ENCODE measurements around the gene ERF. TPM values are rescaled to one million over a fixed set of nuclear protein-coding genes. Genes with fewer than 3 reads are reported as not detected.

Gene ERF
- total RNA-seq, 1 experiment from 2014 or later = 73.0 TPM

- H3K27me3 ChIP-seq (ENCODE audit: control insufficient read depth, insufficient read depth, low read length) = no peaks in the 10 kb centered on the region
- peak; percentile 79 for DNase-seq
- peaks cover 14% of the 10 kb centered on the region for H3K36me3 ChIP-seq (replicated peaks; ENCODE audit: control insufficient read depth, insufficient read depth, low read length)
- no peak overlapping the region for H3K4me3 ChIP-seq (ENCODE audit: insufficient read depth, low read depth, low read length)
These were observed 35.9 kb upstream of the ERF start for GRCh38 chr19:42290523-42291434.

- Histone ChIP-seq H3K4me3 (ENCODE audit: insufficient read depth, low read depth, low read length) (no peak overlapping the region), H3K36me3 (replicated peaks; ENCODE audit: control insufficient read depth, insufficient read depth, low read length) (peaks cover 14% of the 10 kb centered on the region), H3K27me3 (ENCODE audit: control insufficient read depth, insufficient read depth, low read length) (no peaks in the 10 kb centered on the region)
- DNase-seq = no peak
These were observed 35.2 kb upstream of the ERF start for GRCh38 chr19:42290136-42290522.

- Histone ChIP-seq H3K27me3 (ENCODE audit: control insufficient read depth, insufficient read depth, low read length) (no peaks in the 10 kb centered on the region), H3K36me3 (replicated peaks; ENCODE audit: control insufficient read depth, insufficient read depth, low read length) (peaks cover 14% of the 10 kb centered on the region), H3K4me3 (ENCODE audit: insufficient read depth, low read depth, low read length) (no peak overlapping the region)
- no peak for DNase-seq
These were observed 34.7 kb upstream of the ERF start for GRCh38 chr19:42289556-42290041.

- no peaks in the 10 kb centered on the region for H3K27me3 ChIP-seq (ENCODE audit: control insufficient read depth, insufficient read depth, low read length)
- H3K4me3 ChIP-seq (ENCODE audit: insufficient read depth, low read depth, low read length) = no peak overlapping the region
- no peak for DNase-seq
- H3K36me3 ChIP-seq (replicated peaks; ENCODE audit: control insufficient read depth, insufficient read depth, low read length) = peaks cover 11% of the 10 kb centered on the region
These were observed 34.1 kb upstream of the ERF start for GRCh38 chr19:42288881-42289555.

- H3K36me3 ChIP-seq (replicated peaks; ENCODE audit: control insufficient read depth, insufficient read depth, low read length) = peaks cover 11% of the 10 kb centered on the region
These were observed 33.5 kb upstream of the ERF start for GRCh38 chr19:42288387-42288786.

GRCh38 chr19:42287827-42288107 lies 32.8 kb upstream of the ERF start:
- Histone ChIP-seq H3K4me3 (ENCODE audit: insufficient read depth, low read depth, low read length) (no peak overlapping the region), H3K36me3 (replicated peaks; ENCODE audit: control insufficient read depth, insufficient read depth, low read length) (peaks cover 11% of the 10 kb centered on the region), H3K27me3 (ENCODE audit: control insufficient read depth, insufficient read depth, low read length) (no peaks in the 10 kb centered on the region)

More at GRCh38 chr19:42288387-42288786, 33.5 kb upstream of the ERF start:
- H3K27me3 ChIP-seq (ENCODE audit: control insufficient read depth, insufficient read depth, low read length) = no peaks in the 10 kb centered on the region
- DNase-seq = no peak
- no peak overlapping the region for H3K4me3 ChIP-seq (ENCODE audit: insufficient read depth, low read depth, low read length)

GRCh38 chr19:42287017-42287826 lies 32.3 kb upstream of the ERF start:
- DNase-seq = no peak
- Histone ChIP-seq H3K4me3 (ENCODE audit: insufficient read depth, low read depth, low read length) (no peak overlapping the region), H3K36me3 (replicated peaks; ENCODE audit: control insufficient read depth, insufficient read depth, low read length) (peaks cover 11% of the 10 kb centered on the region), H3K27me3 (ENCODE audit: control insufficient read depth, insufficient read depth, low read length) (no peaks in the 10 kb centered on the region)

More at GRCh38 chr19:42287827-42288107, 32.8 kb upstream of the ERF start:
- DNase-seq = no peak

GRCh38 chr19:42286349-42287016 lies 31.6 kb upstream of the ERF start:
- no peak overlapping the region for H3K4me3 ChIP-seq (ENCODE audit: insufficient read depth, low read depth, low read length)
- H3K36me3 ChIP-seq (replicated peaks; ENCODE audit: control insufficient read depth, insufficient read depth, low read length) = peaks cover 10% of the 10 kb centered on the region
- no peaks in the 10 kb centered on the region for H3K27me3 ChIP-seq (ENCODE audit: control insufficient read depth, insufficient read depth, low read length)
- no peak for DNase-seq

GRCh38 chr19:42285988-42286348 lies 31.0 kb upstream of the ERF start:
- Histone ChIP-seq H3K27me3 (ENCODE audit: control insufficient read depth, insufficient read depth, low read length) (no peaks in the 10 kb centered on the region), H3K4me3 (ENCODE audit: insufficient read depth, low read depth, low read length) (no peak overlapping the region), H3K36me3 (replicated peaks; ENCODE audit: control insufficient read depth, insufficient read depth, low read length) (peaks cover 10% of the 10 kb centered on the region)
- DNase-seq = no peak

GRCh38 chr19:42285541-42285941 lies 30.6 kb upstream of the ERF start:
- H3K27me3 ChIP-seq (ENCODE audit: control insufficient read depth, insufficient read depth, low read length) = no peaks in the 10 kb centered on the region
- DNase-seq = no peak
- peaks cover 10% of the 10 kb centered on the region for H3K36me3 ChIP-seq (replicated peaks; ENCODE audit: control insufficient read depth, insufficient read depth, low read length)
- no peak overlapping the region for H3K4me3 ChIP-seq (ENCODE audit: insufficient read depth, low read depth, low read length)

- DNase-seq = peak; percentile 77
- Histone ChIP-seq H3K36me3 (replicated peaks; ENCODE audit: control insufficient read depth, insufficient read depth, low read length) (peaks cover 9% of the 10 kb centered on the region), H3K4me3 (ENCODE audit: insufficient read depth, low read depth, low read length) (peak overlapping the region; percentile 66), H3K27me3 (ENCODE audit: control insufficient read depth, insufficient read depth, low read length) (no peaks in the 10 kb centered on the region)
These were observed 29.8 kb upstream of the ERF start for GRCh38 chr19:42284591-42285341.

GRCh38 chr19:42284066-42284501 lies 29.2 kb upstream of the ERF start:
- no peaks in the 10 kb centered on the region for H3K27me3 ChIP-seq (ENCODE audit: control insufficient read depth, insufficient read depth, low read length)
- peak overlapping the region; percentile 34 for H3K4me3 ChIP-seq (ENCODE audit: insufficient read depth, low read depth, low read length)
- DNase-seq = peak; percentile 97
- H3K36me3 ChIP-seq (replicated peaks; ENCODE audit: control insufficient read depth, insufficient read depth, low read length) = peaks cover 5% of the 10 kb centered on the region

- Histone ChIP-seq H3K36me3 (replicated peaks; ENCODE audit: control insufficient read depth, insufficient read depth, low read length) (peaks cover 5% of the 10 kb centered on the region), H3K27me3 (ENCODE audit: control insufficient read depth, insufficient read depth, low read length) (no peaks in the 10 kb centered on the region), H3K4me3 (ENCODE audit: insufficient read depth, low read depth, low read length) (peak overlapping the region; percentile 67)
- DNase-seq = peak; percentile 100
These were observed 28.5 kb upstream of the ERF start for GRCh38 chr19:42283188-42284065.
